ENCODE measurements around the gene ART1. TPM values are rescaled to one million over a fixed set of nuclear protein-coding genes. Genes with fewer than 3 reads are reported as not detected.

The ART1 gene
- total RNA-seq, 1 donor from 2014 or later: 0.52 TPM

GRCh38 chr11:3700910-3701309 is 56.0 kb downstream of the ART1 start:
- ATAC-seq (peak; percentile 37), DNase-seq (no peak)
- intact Hi-C loops (cut with micrococcal nuclease): no loop called here

GRCh38 chr11:3703383-3703782 is 58.5 kb downstream of the ART1 start:
- DNase-seq (no peak), ATAC-seq (no peak)
- intact Hi-C loops (cut with micrococcal nuclease): no loop called here

GRCh38 chr11:3707176-3707575 is 62.2 kb downstream of the ART1 start:
- DNase-seq (no peak), ATAC-seq (no peak)
- intact Hi-C loops (cut with micrococcal nuclease): no loop called here

- ATAC-seq: no peak
- intact Hi-C loops (cut with micrococcal nuclease): no loop called here
These were observed 65.0 kb downstream of the ART1 start for GRCh38 chr11:3709977-3710376.

GRCh38 chr11:3710485-3711259 is 65.7 kb downstream of the ART1 start:
- ATAC-seq: no peak
- intact Hi-C loops (cut with micrococcal nuclease): no loop called here

More at GRCh38 chr11:3709977-3710376, 65.0 kb downstream of the ART1 start:
- DNase-seq: no peak

GRCh38 chr11:3712274-3712673 is 67.3 kb downstream of the ART1 start:
- intact Hi-C loops (cut with micrococcal nuclease): no loop called here
- DNase-seq: no peak
- ATAC-seq: no peak

More at GRCh38 chr11:3710485-3711259, 65.7 kb downstream of the ART1 start:
- no peak for DNase-seq

Other genes starting within 250 kb of the ART1 start
- 4.6 TPM for gene ART5, start 3.1 kb upstream of the ART1 start, total RNA-seq
- 0.89 TPM for gene CHRNA10, start 26.3 kb downstream of the ART1 start, total RNA-seq
- 40.3 TPM for gene NUP98, start 152.4 kb downstream of the ART1 start, total RNA-seq
- gene PGAP2, start 163.4 kb downstream of the ART1 start, total RNA-seq: 19.6 TPM
- gene RHOG, start 195.8 kb downstream of the ART1 start, total RNA-seq: 18.6 TPM
- gene STIM1, start 210.5 kb downstream of the ART1 start, total RNA-seq: 17.0 TPM